CD4-positive, alpha-beta T cell treated with Interleukin-10 for 1 hour (primary cell): Measurements from ENCODE around the gene NRCAM.
"Not testable (repeated sequence)": the region's sequence is repeated elsewhere in the genome, so short reads cannot be mapped to it uniquely, and the experiment has no call there.

Experiments
- DNase-seq: peaks from one replicate; pipeline ENCODE4 v3.0.0-alpha.2; 2020

NRCAM gene

DNA sequence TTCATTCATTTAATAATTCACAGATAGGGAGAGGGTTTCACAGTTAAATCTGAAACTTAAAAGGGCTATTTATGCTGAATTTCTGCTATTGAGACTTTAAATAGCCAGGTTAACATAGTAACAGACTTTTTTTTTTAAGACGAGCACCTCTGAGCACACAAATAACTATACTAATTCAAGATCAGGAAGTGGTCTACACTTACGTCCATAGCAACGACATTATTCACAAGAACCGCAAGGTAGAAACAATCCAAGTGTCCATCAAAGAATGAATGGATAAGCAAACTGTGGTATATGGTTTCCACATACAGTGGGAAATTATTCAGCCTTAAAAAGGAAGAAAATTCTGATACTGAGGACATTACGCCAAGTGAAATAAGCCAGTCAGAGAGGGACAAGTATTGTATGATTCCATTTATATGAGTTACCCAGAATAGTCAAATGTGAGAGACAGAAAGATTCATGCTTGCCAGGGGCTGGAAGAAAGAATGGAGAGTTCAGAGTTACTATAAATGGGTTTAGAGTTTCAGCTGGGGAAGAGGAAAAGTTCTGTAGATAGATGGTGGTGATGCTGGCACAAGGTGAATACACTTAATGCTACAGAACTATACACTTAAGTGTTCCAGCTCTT, 185.7 kb downstream of the NRCAM start:
- DNase-seq = no peak

DNA sequence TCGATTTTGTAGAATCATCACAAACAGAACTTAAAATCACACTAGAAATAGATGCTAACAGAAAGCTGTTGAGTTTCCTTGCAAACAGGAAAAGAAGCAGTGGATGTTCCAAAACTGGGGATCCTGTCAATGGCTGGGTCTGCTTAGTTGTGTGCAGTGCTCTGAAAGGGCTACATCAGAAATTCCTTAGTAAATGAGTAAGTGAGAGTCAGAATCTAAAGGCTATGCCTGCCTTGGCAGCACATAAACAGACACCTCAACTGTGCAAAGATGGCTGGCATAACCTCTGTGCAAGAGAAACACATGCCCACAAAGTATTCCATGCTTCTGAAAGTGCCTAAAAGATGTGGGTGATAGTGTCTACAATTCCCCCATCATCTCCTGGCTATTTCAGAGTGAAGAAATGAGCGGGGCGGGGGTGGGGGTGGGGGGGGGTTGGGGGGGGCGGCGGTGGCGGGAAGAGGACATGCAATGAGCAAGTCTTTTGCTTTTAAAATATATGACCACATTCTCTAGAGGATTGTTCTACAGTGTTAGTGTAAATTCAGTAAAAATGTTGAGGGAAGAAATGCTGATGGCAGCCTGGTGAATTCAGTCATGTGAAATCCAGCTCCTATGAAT, 187.9 kb downstream of the NRCAM start:
- DNase-seq = no peak

DNA sequence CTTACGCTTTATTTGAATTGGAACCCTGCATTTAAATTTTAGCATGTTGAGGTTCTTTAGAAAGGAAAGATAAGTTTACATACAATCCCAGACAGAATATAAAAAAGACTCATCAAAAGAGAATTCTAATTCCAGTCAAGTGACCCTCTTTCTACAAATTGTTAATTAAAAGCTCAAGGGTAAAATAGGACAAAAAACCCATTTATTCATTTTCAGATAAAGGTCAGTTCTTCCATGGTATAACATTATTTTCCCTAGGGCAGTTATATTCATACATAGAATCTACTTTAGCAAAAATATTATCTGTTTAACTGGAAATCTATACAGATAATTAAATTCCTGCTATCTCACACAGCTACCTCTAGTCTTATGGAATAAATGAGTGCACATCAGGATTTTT, 188.6 kb downstream of the NRCAM start:
- no peak for DNase-seq

DNA sequence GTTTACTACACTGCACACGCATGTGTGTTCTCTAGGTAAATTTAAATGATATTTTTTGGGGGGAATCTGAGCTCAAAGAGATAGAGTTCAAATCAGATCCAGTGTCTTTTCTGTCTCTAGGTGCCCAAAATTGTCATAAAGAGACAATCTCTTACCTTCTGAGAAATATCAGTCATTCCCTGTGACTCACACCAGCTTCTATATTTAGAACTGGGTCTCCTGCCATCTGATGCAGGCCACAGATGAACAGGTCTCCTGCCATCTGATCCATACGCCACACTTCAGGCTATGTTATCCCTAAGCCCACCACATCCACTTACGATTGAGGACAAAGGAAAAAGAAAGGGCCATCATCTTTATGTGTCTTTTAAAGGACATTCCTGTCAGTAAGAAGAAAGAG, 189.7 kb downstream of the NRCAM start:
- no peak for DNase-seq

DNA sequence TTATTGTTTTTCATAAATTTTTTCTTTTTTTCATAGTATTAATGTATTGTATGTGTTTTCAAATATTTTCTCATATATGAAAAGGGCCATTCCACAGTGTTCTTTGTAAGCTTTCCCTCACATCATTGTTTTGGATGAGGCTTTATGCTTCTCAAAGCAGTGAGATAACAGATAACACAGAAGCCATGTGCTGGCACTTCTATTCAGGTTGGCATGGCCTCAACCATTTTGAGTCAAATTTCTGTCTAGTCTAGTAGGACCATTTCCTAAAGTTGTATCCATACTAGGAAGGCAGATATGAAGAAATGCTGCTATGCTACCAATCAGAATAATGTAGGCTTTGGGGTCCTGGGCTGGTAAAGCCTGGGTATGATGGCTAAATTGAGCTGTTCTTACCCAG, 190.2 kb downstream of the NRCAM start:
- no peak for DNase-seq

DNA sequence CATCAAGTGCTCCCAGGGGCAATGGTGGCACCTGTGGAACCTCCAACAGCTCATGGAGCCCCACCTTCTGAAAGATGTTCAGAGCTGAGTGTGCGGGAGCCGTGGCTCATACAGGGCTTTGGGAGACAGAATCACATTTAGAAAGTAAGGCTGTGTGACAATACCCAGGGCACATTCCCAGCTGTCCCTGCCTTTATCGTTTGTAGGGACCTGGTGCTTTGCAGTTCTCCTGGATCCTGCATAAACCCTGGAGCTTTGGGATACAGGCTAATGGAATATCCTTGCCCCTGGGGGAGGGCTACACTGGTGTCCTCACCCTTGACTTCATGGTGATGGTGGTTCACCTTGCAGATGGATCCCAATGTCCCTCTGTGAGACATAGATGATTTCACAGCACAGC, 191.2 kb downstream of the NRCAM start:
- no peak for DNase-seq

DNA sequence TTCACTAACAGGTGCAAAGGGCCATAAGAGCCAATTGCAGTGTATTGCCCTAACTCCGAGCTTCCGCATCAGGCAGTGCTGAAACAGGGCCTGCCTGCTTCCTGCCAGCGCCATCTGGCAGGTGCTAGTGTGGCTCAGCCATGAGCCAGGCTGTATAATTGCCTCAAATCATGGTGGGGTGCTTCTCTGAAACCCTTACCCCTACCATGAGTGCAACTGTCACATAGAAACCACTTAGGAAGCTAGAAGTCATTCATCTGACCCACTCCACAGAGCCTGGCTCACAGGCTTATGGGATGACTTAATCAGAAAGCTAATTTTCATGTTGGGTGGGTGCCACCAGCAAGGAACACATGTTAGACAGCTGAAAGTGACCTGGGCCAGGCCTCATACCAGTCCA, 192.8 kb downstream of the NRCAM start:
- DNase-seq = no peak

DNA sequence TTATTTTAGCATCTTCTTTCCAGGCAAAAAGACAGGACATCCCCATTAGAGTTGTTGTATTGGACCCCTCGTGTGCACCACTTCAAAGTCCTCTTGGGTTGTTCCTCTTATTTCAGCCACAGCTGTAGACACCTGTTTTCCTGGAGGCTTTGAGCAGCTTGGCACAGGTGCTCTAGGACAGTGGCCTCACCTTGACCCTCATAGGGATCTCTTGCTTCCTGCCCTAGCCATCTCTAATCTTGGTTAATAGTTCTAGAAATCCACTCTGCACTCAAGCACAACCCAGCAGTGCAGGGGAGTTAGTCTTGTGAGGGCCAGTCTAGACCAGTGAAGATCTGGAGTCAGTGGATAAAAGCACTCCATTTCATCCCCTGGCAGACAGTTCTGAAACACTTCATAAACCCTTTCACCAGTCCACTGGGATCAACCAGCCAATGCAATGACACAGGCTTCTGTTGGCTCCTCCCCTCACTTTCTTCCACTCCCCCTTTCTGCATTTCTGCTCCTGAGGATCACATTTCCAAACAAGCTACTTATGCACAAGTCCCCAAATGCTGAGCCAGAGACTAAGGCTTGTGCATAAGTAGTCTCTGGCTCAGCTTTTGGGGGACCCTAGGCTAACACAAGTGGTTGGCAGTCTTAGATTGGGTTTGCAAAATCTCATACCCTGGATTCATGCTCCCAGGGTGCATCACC, 194.5 kb downstream of the NRCAM start:
- no peak for DNase-seq

DNA sequence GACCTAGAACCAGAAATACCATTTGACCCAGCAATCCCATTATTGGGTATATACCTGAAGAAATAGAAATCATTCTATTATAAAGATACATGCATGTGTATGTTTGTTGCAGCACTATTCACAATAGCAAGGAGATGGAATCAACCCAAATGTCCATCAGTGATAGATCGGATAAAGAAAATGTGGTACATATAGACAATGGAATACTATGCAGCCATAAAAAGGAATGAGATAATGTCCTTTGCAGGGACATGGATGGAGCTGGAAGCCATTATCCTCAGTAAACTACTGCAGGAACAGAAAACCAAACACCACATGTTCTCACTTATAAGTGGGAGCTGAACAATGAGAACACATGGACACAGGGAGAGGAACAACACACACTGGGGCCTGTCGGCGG, 196.8 kb downstream of the NRCAM start:
- not testable (repeated sequence) for DNase-seq

DNA sequence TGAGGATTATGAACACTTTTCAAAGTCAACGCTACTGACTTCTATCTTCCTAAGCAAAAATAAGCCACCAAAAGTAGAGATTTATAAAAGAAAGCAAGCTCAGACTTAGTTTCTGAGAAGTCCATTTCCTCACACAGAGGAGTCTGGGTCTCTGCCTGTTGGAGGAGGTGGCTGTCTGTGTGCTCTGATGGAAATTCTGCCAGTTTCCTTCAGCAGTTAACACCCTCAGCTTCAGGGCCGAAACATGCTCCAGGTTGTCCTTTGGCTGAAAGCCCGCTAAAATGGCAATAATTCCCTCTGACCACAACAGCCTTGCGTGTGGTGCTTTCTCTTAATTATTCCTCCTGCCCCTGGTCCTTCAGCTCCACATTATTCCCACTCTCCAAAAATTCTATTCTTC, 198.3 kb downstream of the NRCAM start:
- no peak for DNase-seq

DNA sequence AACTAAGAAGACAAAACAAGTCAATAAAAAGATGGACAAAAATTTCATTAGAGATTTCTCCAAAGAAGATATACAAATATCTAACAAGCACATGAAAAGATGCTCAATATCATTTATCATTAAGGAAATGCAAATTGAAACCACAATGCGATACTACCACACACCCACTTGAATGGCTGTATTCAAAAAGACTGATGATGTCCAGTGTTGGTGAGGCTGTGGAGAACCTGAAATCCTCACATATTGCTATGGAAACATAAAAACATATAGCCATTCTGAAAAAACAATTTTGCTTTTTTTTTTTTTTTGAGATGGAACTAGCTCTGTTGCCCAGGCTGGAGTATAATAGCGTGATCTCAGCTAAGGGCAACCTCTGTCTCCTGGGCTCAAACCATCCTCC, 202.0 kb downstream of the NRCAM start:
- no peak for DNase-seq

DNA sequence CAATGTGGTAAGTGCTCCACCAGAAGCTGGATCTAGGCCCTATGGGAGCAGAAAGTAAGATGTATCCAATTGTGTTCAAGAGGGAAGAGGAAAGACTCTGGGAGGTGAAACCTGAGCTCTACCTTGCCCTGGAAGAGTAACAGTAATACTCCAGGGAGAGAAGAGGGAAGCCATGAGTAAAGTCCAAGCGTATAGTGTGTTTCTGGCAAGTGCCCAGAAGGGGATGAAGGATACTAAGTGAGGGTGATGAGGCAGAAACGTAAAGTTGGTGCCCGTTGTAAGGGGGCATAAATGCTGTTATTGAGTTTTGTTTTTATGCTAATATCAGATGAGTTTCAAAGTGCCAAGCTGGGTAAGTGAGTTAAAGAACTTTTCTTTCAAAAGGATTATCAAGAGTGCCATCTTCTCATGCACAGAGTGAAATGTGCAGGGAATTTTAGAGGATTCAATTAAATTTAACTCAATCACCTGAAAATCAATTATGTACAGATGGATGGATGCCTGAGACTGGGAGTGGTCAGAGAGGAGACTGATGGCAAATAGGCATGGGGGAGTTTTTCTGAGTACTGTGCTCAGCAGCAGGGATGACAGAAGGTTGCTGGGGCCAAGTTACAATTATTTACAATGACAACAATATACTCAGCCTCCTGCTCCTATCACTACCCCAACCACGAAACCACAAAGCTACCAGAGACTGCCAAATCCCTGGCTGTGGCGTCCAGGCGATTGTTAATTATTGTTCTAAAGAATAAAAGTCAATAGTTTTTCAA, 202.8 kb downstream of the NRCAM start:
- no peak for DNase-seq

DNA sequence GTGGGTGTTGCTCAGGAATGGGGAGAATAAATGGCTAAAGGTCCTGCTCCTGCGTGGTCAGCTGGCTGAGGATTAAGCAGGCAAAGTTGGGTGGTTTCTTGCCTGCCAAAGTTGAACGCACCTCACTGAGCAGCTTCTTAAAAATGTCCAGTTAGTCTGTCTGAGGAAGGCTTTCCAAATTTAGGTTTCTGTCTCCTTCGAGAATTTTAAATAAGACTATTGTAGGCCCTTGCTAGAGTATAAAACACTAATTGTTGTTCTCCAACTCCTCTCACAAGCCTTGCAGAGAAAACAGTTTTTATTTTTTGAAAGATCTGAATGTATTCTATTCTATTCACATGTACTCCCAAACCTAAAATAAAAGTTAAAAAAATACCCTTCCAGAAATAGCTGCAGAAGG, 204.1 kb downstream of the NRCAM start:
- no peak for DNase-seq

DNA sequence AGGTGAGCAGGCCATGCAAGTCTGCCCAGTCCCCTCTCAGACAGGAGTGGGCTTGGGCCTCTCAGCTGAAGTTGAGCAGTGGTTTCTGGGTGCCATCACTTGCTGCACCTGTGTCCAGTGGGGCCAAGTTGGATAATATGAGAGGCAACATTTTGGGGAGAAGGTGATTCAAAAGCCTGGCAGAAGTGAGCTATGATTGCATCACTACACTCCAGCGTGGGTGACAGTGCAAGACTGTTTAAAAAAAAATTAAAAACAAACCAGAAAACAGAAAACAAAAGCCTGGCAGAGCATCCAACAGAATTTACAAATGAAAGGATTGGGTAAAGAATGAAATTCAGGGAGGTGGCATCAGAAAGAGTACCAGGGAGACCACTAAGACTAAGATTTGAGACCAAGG, 204.5 kb downstream of the NRCAM start:
- no peak for DNase-seq

DNA sequence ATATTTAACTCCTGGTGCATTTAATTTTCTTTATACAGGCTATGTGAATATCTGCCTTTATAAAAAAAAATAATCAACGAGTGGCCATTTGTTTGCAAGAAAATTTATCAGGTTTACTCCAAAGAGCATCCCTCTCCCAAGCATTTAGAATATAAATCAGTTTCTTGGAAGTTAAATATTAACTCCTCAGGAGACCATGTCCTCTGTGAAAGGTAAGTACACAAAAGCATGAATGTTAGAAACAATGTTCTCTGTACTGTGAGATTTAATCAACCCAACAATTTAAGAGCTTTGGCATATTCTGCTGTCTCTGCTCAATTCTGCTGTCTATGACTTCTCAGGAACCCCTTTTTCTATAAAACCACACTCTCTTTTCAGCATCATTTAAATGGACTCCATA, 206.8 kb downstream of the NRCAM start:
- DNase-seq = no peak

DNA sequence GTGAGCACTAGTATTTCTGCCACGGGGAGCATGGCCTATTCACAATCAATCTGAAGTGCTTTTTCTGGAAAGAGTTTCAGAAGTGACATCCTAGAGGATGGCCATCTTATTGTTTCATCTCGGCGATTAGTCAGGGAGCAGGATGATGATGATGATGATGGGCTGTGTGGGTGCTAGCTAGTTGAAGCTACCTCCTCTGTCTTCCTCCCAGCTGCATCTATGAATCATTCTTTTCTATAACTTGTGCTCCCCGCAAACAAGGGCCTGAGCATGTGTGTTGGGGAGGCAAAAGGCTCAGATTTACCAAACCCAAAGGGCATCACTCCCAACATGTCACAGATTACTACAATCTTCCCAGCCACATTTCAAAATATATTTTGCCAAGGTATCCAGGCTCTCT, 207.4 kb downstream of the NRCAM start:
- DNase-seq = no peak

DNA sequence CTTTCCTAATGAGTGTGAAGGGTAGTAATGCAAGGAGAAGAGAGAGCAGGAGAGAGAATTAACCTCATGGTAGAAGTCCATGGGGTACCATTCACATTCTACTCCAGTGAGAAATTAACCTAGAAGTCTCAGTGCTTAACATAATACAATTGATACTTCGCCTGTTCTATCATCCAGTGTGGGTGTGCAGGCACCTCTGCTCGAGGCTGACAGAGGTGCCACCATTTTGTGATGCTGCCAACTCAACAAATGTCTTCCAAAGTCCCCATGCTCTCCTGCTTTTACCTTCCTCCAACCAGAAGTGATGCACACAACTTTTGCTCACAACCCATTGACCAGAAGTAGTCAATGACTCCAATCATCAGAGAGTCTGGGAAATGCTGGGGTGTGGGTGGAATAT, 207.8 kb downstream of the NRCAM start:
- DNase-seq = no peak

DNA sequence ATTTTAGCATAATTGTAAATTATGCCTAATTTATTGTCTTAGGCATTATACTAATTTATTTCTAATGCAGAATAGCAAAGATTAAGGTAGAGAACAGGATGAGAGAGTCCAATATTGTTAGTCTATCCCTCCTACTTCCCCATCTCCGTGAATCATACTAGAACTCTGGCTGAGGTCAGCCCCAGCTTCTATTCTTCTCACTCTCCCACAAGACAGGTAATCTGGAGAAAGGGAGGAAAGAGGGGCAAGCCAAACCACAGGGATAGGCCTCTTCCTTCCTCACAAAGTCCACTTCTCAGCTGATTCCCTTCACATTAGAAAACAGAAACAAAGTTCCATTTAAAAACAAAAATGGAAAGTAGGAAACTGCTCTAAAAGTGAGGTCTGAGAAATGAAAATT, 208.6 kb downstream of the NRCAM start:
- no peak for DNase-seq

DNA sequence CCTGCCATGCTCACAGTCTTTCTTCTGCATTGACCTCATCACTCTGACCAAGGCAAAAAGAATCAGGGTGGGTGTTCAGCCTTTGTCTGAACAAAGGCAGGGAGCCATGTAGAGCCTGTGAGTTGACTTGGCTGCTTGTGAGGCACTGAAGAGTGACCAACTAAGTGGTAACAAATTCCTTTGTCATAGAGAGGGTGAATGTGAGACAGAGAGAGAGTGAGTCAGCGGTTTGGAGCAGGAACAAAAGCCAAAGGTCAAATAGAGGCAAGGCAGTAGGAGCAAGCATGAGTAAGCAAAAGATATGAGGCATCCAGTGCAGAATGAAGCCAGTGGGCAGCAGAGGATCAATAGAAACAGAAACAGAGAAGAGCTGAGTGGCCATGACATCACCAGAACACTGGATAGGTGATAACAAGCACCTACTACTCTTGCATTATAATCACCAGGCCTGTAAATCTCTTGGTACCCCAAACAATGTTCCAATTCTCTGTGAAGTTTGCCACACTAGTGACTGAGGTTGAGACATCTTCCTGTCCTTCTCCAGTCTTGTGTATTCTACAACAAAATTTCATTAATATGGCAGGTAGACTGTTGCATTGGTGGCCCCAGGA, 209.9 kb downstream of the NRCAM start:
- DNase-seq = no peak

DNA sequence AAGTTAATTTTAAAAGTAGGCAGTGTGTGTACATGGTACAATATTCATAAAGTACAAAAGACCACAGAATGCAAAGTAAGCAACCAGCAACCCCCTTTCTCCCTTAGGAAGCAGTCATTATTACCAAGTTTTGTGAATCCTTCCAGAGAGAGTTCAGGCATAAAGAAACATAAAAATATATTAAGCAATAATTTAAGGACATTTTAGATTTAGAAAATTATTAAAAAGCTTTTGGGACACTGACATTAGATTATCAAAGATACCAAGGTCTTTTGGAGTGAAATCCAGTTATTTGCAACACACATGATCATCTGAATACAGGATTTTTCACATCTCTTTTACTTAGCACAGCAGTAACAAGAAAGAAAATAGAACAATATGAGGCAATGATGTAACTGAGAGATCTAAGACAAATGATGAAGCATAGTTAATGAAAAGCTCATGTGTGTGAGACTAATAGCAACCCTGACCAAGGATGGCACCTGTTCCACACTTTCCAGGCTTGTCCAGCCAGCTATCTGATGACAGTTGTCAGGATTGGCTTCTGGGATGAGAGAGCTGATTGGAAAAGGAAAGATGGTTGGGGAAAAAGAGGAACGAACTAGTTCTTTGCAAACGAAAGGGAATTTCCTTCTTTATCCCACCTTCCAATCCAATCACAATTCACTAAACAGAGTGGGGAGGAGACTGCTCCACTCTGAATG, 210.6 kb downstream of the NRCAM start:
- DNase-seq = no peak

DNA sequence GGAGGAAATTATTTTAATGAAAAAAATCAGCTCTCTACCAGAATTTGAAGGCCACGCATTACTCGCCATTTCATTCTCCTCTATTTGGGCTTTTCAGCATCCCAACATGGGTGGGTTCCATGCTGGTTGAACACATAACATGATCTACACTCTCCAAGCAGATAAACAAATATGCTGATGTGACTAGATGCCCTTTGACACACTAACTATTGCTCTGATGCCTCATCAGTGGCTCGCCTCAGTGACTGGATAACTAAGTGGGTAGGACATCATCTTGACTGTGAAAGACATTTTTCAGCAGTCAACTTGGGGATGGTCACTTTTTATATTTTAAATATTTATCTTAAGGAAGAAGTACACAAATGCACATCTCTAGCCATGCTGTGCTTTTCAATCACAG, 212.1 kb downstream of the NRCAM start:
- no peak for DNase-seq

DNA sequence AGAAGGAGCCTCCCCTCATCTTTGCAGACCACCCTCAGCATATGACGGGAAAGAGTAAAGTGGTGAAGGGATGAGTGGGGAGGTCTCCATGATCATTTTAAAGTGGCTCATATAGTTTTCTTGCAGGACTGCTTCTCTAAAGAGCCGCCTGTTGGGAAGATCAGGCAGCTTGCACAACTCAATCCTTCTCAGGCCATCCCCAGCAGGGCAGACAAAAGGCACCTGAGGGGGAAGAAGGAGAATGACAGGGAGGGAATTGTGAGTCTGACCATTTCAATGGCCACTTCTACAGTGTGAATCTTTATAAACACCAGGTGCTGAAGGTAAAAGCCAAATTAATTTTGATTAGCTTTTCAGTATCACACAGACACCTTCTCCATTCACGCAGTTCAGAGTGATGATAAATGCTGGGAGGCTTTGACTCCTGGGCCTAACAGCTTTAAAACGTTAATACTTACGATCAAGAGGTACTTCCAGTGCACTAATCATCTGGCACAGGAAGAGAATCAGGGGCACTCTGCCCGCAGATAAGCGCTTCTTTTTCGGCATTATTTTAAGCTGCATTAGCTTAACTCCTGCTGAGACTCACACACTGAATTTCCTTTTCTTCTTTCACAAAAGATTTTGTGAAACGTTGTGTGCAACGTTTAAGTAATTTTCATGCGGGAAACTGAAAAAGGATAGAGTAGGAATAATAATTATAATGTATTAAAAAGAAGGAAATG, 216.6 kb downstream of the NRCAM start:
- DNase-seq = no peak
